NCI-H1930 (cell line): ENCODE measurements around the gene NEURL4.
"Not testable (repeated sequence)": the region's sequence is repeated elsewhere in the genome, so short reads cannot be mapped to it uniquely, and the experiment has no call there.

Experiments used
- DNase-seq, 2 experiments: peaks; one replicate each; lab custom pipeline; 2025; lab: John Stamatoyannopoulos, UW

NEURL4 gene

DNA sequence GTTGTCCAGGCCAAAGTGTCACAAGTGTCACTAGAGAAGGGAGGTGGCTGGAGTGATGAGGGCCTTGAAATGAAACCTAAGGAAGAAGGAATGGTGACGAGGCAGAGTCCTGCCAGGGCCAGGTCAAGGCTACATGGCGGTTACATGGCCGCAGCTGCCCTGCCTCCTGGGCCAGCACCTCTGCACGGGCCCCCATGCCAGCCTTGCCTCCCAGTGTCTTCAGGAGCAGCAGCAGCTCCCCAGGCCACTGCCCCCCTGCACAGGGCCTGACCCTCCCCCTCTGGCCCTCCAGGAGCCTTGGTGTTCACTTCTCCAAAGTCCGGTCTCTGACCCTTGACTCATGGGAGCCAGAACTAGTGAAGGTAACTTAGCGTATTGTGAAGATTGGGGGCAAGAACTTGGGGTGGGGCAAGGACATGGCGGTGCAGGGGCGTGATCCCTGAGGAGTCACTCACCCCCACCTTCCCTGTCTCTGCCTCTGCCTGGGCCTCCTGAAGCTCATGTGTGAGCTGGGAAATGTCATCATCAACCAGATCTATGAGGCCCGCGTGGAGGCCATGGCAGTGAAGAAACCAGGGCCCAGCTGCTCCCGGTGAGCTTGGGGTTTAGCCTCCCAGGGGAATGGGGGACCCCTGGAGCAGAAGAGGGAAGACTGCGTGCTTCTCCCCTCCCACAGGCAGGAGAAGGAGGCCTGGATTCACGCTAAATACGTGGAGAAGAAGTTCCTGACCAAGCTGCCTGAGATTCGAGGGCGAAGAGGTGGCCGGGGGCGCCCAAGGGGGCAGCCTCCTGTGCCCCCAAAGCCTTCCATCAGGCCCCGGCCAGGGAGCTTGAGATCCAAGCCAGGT, 18.7 kb upstream of the NEURL4 start:
- no peak for DNase-seq

DNA sequence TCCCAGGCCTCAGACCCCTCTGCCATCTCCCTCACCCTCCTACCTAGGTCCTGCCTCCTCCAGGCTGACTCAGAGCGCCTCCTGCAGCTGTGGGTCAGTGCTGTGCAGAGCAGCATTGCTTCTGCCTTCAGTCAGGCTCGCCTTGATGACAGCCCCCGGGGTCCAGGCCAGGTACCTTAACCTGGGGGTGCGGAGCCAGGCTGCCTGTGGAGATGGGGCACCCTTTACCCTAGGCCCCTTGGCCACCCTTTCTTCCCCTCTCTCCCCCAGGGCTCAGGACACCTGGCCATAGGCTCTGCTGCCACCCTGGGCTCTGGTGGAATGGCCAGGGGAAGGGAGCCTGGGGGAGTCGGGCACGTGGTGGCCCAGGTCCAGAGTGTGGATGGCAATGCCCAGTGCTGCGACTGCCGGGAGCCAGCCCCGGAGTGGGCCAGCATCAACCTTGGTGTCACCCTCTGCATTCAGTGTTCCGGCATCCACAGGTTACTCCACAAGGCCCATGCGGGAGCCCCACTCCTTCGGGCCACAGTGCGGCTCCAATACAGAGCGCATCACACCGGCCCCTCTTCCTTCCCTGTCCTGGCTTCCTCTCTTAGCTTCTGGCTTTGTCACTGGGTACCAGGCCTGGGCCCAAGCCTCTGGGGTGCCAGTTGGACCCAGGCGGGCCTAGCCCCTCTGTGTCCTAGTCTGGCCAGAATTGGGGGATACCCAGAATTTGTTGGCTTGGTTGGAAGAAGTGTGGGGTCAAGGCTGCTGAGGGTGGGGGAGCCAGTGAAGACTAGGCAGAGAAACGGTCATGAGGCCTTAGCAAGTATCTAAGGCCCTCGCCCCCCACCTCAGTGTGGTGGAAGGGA, 17.9 kb upstream of the NEURL4 start:
- no peak for DNase-seq

DNA sequence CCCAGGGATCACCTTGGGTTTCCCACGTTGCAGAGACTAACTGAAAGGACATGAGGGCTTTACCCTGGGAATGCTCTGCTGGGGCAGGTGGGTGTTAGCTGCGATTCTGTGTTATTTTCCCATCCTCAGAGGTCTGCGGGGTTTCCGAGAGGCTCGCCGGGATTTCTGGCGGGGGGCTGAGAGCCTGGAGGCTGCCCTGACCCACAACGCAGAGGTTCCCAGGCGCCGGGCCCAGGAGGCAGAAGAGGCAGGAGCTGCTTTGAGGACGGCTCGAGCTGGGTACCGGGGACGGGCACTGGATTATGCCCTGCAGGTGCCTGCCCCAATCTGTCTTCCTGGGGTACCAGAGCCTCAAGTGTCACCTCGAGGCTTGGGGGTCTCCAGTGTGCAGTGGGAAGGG, 14.1 kb upstream of the NEURL4 start:
- DNase-seq = no peak

DNA sequence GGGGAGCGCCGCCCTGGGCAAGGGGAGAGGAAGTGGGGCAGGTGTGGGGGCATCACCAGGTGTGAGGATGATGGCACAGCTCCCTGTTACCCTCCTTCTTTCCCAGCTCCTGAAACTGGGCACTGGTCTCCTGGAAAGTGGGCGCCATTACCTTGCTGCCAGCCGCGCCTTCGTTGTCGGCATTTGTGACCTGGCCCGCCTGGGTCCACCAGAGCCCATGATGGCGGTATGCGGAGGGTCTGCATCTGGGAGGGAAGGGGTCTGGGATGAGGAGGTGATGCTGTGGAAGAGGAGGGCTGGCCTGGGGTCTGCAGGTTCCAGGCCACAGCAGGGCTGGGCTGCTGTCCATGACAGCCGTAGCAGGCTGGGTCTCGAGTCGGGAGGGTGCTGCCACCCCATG, 12.7 kb upstream of the NEURL4 start:
- no peak for DNase-seq

DNA sequence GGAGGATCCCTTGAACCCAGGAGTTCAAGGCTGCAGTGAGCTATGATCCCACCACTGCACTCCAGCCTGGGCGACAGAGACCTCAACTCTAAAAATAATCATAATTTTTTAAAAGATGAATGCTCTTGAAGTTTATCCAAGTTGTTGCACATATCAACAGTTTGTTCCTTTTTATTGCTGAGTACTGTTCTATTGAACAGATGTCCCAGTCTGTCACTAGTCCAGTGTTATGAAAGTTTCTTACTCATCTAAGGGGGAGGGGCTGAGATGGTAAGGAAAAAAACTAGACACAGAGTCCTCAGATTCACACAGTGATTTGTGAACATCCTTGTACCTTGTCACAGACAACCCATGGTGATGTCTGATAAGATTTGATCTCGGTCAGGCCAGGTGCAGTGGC, 11.0 kb upstream of the NEURL4 start:
- DNase-seq = no peak

DNA sequence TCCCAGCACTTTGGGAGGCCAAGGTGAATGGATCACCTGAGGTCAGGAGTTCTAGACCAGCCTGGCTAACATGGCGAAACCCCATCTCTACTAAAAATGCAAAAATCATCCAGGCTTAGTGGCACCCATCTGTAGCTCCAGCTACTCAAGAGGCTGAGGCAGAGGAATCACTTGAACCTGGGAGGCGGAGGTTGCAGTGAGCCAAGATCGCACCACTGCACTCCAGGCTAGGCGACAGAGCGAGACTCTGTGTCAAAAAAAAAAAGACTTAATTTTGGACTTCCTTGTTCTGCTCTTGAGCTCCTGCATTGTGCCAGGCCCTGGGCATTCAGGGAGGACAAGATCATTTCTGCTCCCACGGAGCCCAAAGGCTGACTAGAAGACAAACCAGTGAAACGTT, 8.5 kb upstream of the NEURL4 start:
- DNase-seq = not testable (repeated sequence)

DNA sequence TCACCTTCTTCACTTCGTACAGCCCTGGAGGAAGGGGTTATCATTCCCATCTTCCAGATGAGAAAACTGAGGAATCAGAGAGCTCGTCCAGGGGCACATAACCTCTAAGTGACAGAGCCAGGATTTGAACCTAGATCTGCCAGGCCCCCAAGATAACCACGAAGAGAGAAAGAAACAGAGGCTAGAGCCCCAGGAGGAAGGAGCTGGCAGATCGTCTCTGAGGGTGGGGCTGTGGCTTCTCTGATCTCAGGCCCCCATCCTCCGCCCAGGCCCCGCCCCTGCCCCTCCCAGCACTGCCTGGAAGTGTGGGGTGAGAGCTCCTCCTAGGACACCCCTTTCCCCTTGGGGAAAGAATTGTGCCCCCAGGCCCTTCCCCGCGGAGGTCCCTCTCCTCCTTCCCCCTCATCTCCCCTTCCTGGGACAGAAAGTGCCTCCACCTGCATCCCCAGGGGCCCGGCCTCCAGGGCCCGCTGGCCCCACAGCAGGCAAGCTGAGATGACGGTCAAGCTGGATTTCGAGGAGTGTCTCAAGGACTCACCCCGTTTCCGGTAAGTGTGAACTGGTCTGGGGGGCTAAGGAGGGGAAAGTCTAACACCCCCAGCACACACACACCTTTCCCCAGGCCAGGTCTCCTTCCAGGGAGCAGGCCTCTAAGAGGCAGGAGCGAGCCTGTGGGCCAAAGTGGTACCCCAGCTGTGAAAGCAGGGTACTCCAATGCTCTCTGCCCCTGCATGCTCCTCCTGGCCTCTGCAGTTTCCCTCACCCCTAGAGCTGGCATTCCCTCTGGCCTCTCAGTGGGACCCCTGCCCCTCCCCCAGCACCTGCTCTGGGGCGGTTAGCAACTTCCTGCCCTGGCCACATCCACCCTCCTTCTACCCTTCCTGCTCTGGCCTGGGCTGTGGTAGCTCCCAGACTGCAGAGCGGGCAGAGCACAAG, 7.4 kb upstream of the NEURL4 start, which contains the start of gene ACAP1:
TSS of gene ACAP1 (plus strand) at position 290 of the 936 bp plus-strand sequence. CDS start at position 496, 206 bp downstream.
- DNase-seq = no peak

DNA sequence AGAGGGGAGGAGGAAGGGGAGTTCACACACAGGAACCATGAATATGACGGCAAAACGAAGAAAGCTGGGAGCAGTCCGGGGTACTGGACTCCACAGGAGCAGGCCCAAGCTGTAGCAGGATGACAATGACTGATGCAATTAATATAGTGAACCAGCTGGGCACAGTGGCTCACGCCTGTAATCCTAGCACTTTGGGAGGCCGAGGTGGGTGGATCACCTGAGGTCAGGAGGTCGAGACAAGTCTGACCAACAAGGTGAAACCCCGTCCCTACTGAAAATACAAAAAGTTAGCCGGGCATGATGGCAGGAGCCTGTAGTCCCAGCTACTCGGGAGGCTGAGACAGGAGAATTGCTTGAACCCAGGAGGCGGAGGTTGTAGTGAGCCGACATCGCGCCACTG, 6.6 kb upstream of the NEURL4 start:
- not testable (repeated sequence) for DNase-seq

DNA sequence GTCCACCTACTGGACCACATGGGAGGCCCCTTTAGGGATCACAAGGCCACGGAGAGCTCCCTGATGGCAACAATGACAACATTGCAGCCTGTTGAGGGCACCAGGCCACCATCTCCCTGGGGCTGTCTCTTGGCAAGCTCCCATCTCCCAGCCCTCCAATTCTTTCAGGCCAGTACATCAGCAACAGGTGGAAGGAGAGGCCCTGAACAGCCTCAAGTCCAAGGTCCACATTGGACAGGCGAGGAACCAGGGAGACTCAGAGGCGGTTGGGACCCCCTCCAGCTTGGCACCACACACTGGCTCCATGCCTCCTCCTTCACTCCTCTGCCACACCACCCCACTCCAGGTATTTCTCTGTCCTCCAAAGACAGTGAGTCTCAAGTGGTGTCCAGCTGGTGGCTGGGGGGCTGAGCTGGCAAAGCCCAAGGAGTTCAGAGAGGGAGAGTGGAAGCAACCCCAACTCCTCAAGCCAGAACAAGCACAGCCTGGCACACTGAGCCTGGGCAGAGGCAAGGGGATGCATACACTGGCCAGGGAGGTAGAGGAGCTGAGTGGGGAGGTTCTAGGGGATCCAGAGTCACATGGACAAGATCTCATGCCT, 5.9 kb upstream of the NEURL4 start:
- no peak for DNase-seq

DNA sequence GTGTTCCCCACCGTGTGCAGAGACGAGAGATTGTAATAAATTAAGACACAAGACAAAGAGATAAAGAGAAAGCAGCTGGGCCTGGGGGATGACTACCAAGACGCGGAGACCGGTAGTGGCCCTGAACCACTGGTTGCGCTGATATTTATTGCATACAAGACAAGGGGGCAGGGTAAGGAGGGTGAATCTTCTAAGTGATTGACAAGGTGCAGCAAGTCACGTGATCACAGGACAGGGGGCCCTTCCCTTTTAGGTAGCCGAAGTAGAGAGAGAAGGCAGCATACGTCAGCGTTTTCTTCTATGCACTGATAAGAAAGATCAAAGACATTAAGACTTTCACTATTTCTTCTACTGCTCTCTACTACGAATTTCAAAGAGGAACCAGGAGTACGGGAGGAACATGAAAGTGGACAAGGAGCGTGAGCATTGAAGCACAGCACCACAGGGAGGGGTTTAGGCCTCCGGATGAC, 3.5 kb upstream of the NEURL4 start:
- DNase-seq = not testable (repeated sequence)

DNA sequence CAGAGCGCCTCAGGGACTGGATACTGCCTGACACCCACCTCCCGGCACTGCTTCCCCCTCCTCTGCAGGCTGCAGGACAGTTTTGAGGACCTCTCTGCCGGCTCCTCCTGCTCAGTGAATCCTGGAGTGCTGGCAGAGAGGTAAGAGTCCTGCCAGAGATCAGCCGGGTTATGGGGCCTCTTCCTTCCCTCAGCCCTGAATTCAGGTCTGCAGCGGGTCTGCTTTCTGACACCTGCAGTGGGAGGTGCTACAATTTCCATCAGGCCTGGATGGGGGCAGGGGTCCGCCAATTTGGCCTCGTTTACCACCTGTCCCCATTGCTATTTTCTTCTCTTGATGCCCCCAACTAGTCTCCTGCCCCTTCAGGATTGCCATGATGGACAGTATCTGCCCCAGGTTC, 3.0 kb upstream of the NEURL4 start:
- DNase-seq = no peak

DNA sequence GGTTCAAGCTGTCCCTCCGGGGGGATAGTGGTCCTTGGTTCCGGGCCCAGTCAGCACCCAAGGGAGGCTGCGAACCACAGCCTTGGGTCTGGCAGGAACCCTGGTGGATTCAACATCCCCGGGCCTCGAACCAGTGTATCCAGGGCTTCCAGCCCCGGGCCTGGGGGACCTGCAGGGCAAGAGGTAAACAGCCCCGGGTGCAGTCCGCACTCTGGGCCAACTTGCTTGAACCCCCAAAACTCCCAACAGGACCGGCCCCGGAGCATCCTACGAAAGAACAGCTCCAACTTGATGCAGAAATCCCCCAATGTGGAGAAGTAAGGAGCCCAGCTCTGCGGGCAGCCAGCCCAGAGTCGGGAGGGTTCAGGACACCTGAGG, 1.5 kb upstream of the NEURL4 start:
- DNase-seq = no peak

DNA sequence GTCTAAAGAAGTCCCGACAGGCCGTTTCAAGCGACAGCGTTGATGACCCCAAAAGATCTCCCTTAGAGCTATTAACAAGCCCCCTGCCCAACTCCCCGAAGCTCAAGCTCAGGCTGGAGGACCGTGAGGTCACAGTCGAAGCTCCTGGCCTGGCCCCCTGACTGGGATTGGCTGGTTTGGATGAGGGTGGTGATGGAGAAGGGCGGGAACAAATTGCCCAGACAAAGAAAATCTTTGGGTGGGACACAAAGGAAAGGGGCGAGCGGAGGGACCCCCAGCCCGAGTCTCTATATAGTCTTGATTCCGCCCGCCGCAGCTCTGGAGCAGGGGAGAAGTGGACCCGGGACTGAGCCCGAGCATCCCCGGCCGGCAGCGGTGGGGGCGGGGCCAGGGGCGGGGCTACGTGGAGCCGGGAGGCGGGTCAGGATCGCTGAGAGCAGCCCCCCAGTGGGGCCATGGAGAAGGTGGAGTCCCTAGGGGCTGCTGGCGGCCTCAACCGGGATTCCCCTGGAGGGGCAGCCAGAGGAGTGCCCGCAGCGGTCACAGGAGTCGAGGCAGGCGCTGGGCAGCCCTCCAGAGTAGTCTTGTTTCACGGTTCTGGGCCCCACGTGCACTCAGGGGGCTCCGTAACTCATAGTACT, 982 bp upstream of the NEURL4 start:
- DNase-seq = peak; percentile 71 to 86

DNA sequence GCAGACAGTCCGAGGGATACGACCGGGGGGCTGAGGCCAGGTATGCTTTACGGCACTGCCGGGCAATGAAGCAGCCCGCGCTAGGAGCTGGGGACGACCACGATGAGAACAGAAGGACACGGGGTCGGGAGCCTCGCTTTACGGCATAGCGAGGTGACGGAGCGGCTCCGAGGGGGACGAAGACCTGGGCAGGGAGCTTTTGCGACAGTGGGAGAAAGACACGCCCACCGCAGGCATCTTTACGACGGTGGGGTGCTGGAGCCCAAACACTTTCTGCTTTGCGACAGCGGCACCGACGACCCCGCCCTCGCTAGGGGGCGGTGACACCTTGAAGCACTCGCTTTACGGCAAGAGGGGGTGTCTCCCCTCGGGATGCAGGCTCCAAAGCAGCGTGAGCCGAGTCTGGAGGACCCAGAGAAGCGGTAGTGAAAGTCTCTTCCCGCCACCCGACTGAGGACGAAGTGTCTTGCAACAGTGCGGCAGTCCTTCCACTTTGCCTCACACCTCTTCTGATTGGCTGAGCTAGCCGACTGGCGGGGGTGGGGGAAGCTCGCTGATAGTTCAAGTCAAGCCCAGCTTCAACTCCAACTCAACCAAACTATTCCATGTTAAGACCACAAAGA, 350 bp upstream of the NEURL4 start:
- peak; percentile 99 for DNase-seq

DNA sequence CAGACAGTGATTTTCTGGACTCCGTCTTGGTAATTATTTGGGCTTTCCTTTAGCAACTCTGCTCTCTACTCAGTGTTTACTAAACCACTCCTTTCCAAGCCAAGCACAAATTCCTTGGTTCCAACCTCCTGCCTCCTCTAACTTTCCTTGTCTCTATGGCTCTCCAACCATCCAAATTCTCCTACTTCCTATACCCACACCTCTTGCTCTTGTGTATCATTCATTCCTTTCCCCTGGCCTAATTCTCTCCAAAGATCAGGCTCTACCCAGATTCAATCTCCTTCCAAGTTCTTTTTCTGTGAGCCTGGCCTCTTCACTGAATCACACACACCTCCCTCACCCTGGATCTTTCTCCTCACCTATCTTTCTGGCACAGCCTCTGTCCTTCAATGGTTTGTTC, 1.1 kb downstream of the NEURL4 start:
- no peak for DNase-seq

DNA sequence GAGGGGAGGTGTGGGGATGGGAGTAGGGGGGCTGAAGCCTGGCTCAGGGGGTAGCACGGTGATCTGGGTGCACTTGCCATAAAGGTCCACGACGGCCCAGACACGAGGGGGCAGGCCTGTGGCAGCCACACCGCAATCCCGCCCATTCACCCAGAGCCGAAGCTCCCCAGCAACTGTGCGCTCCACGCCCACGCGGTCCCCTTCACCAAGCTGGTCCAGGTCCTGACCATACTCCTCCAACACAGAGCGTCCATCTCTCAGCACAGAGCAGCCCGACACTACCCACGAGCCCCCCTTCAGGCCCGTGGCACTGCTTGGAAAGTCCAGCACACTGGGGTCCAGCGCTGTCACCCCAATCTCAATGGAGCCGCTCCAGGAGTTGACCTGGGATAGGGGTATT, 1.6 kb downstream of the NEURL4 start:
- DNase-seq = no peak

DNA sequence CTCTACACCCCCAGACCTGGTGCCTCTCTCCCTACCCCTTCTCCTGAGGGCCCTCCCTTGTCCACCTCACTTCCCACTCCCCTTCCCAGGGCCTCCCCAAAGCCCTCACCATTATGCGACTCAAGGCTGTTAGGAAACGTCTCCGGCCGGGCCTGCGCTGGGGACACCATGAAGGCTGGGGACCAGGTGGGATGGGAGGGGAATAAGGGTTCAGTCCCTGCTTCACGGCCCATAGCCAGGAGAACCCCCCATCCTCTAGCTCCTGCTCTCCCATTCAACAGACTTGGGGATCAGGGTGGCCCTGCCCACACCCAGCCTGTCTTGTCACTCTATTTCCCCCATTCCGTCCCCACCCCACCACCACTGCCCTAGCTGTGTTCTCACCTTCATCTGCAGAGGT, 2.1 kb downstream of the NEURL4 start:
- DNase-seq = no peak

DNA sequence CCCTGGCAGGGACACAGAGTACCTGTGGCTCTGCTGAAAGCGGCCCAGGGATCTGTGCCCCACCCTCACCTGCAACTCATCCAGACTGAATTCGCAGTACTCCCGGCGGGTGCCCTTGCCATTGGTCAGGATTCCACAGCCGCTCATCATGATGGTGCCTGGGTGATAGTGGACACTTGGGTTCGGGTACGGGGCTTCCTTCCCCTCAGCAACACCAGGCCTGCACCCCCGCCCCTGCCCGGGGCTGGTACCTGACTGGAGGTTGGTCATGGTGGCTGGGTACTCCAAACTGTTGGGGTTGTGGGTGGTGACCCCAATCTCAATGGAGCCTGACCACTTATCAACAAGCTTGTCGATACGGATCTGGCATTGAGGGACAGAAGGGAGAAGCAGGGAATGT, 2.9 kb downstream of the NEURL4 start:
- DNase-seq = no peak

DNA sequence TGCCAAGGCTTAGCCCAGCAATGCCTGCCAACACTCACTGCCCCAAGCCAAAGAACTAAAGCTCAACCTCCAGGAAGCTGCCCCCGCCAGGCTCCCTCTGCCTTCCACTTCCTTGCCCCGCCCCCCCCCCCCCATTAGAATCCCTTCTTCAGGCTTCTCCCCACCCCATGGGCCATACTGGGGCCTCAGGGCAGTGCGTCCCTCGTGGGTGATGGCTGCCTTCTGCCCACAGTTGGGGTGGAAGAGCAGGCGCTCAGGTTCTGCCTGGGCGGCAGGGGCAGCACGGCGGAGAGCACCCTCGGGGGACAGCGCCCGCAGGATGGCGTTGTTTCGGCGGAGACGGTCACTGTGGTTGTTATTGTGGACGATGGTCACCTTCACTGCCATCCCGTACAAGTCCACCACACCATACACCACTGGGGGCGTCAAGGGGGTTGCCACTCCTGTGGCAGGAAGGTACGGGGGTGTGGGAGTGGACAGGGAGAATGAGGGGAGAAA, 4.1 kb downstream of the NEURL4 start:
- DNase-seq = no peak

DNA sequence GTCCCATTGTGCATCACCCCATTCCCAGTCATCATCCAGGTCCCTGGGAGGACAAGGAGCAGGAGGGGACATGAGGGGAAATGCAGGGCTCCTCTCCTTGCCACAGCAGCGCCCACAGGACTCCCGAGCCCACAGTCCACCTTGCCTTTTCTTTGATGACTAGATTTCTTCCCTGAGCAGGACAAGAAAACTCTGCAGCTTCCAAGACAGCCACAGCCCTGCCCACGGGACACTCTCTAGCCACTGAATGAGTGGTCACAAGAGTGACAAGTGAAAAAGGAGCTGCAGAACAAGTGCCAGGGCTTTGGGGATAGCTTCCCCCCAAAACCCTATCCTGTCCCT, 4.7 kb downstream of the NEURL4 start:
- DNase-seq = no peak
